Loucy (cell line): ENCODE measurements around the gene MXRA8.

Experiments
- H2AFZ ChIP-seq: fragments of 200-600 bp; sonication (generic); 2 replicates; pipeline ENCODE4 v1.6.0; 2016; ENCODE audit warnings: antibody characterized with exemption, mild to moderate bottlenecking, low read length, moderate library complexity
- H3F3A ChIP-seq: fragments of 200-600 bp; 2 replicates; pipeline ENCODE4 v1.6.0; 2016; ENCODE audit warnings: antibody characterized with exemption, low read depth, mild to moderate bottlenecking
- H3K27me3 ChIP-seq: fragments of 200-600 bp; sonication (generic); 2 replicates; pipeline ENCODE4 v1.6.1; 2014; ENCODE audit warnings: low read length, mild to moderate bottlenecking; ENCODE audit not compliant: insufficient read depth, poor library complexity, severe bottlenecking
- H3K36me3 ChIP-seq: fragments of 200-600 bp; sonication (generic); 2 replicates; pipeline ENCODE4 v1.6.1; 2016; ENCODE audit warnings: low read length; ENCODE audit not compliant: insufficient read depth
- H3K4me1 ChIP-seq: fragments of 200-600 bp; sonication (generic); 2 replicates; pipeline ENCODE4 v1.5.1; 2014; ENCODE audit warnings: low read length, mild to moderate bottlenecking; ENCODE audit not compliant: insufficient read depth, poor library complexity, severe bottlenecking
- H3K4me2 ChIP-seq: fragments of 200-600 bp; sonication (generic); 2 replicates; pipeline ENCODE4 v1.6.0; 2014; ENCODE audit warnings: antibody characterized with exemption, low read length, low read depth, mild to moderate bottlenecking; ENCODE audit not compliant: poor library complexity, severe bottlenecking
- H3K4me3 ChIP-seq: fragments of 200-600 bp; sonication (generic); 2 replicates; pipeline ENCODE4 v1.5.1; 2014; ENCODE audit warnings: low read length, mild to moderate bottlenecking, mixed read lengths; ENCODE audit not compliant: poor library complexity, severe bottlenecking
- H3K79me2 ChIP-seq: fragments of 200-600 bp; sonication (generic); 2 replicates; pipeline ENCODE4 v1.6.1; 2014; ENCODE audit warnings: low read length; ENCODE audit not compliant: insufficient read depth
- H3K9ac ChIP-seq: fragments of 200-600 bp; sonication (generic); 2 replicates; pipeline ENCODE4 v1.6.0; 2014; ENCODE audit warnings: mild to moderate bottlenecking, low read depth, low read length, moderate library complexity; ENCODE audit not compliant: poor library complexity, severe bottlenecking
- H3K9me2 ChIP-seq: fragments of 200-600 bp; sonication (generic); replicated peaks from 2 replicates; pipeline ENCODE4 v1.6.1; 2016; ENCODE audit warnings: low read depth, low read length, mixed read lengths
- H3K9me3 ChIP-seq: fragments of 200-600 bp; sonication (generic); 2 replicates; pipeline ENCODE4 v1.6.1; 2014; ENCODE audit warnings: mild to moderate bottlenecking, antibody characterized with exemption, low read length, low read depth; ENCODE audit not compliant: insufficient read depth
- H4K20me1 ChIP-seq: fragments of 200-600 bp; sonication (generic); 2 replicates; pipeline ENCODE4 v1.6.0; 2014; ENCODE audit warnings: antibody characterized with exemption, low read length, mild to moderate bottlenecking; ENCODE audit not compliant: insufficient read depth, poor library complexity, severe bottlenecking
- EZH2phosphoT487 ChIP-seq: fragments of 200-600 bp; IDR thresholded peaks from 2 replicates; pipeline ENCODE4 v1.6.1; 2018; ENCODE audit warnings: antibody characterized with exemption, mild to moderate bottlenecking, moderate library complexity, borderline replicate concordance
- TF ChIP-seq, protein P1 (sequence below): fragments of 200-600 bp; sonication (generic); conservative IDR thresholded peaks from 2 replicates; pipeline ENCODE4 v1.5.1; 2014; ENCODE audit warnings: mild to moderate bottlenecking, antibody characterized with exemption, low read length

MXRA8 gene

DNA sequence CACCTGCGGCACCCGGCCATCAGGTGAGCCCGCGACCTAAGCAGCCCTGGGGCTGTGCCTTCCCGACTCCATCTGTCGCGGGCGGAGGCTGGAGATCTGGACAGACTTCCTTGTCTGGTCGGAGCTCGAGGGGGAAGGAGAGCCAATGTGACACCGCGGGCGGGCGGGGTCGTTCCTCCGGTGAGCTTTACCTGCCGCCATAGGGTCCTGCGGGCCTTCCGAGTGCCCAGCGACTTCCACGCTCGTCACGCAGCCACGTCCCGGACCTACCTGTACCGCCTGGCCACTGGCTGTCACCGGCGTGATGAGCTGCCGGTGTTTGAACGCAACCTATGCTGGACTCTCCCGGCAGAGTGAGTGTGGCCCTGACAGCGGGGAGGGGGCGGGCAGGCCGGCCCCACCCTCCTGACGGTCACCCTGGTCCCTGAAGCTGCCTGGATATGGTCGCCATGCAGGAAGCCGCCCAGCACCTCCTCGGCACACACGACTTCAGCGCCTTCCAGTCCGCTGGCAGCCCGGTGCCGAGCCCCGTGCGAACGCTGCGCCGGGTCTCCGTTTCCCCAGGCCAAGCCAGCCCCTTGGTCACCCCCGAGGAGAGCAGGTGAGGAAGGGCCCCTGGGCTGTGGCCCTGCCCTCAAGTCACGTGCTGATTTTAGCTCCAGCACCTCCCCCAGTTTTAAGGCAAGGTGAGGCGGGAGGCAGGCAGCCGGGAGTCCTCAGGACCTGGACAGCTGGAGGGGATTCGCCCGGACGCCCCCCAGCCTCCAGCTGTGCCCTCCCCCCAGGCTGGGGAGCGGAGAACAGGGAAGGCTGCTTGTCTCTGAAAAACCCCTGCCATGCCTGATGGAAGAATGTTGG lies 48.9 kb downstream of the MXRA8 start:
- Histone ChIP-seq H3K4me1 (peaks cover 30% of the 10 kb centered on the region), H2AFZ (no peak overlapping the region), H3K9me2 (no peaks in the 10 kb centered on the region), H3K4me2 (peak overlapping the region; percentile 87), H4K20me1 (peaks cover 27% of the 10 kb centered on the region), H3K4me3 (peak overlapping the region; percentile 98), H3K9ac (peak overlapping the region; percentile 96), H3K27me3 (no peaks in the 10 kb centered on the region), H3K79me2 (peaks cover 44% of the 10 kb centered on the region), H3K36me3 (peaks cover 31% of the 10 kb centered on the region; the same call in 1 of the 2 replicates), H3F3A (no peaks in the 10 kb centered on the region; the same call in 1 of the 2 replicates), H3K9me3 (no peaks in the 10 kb centered on the region)
- TF ChIP-seq, protein P1, sequence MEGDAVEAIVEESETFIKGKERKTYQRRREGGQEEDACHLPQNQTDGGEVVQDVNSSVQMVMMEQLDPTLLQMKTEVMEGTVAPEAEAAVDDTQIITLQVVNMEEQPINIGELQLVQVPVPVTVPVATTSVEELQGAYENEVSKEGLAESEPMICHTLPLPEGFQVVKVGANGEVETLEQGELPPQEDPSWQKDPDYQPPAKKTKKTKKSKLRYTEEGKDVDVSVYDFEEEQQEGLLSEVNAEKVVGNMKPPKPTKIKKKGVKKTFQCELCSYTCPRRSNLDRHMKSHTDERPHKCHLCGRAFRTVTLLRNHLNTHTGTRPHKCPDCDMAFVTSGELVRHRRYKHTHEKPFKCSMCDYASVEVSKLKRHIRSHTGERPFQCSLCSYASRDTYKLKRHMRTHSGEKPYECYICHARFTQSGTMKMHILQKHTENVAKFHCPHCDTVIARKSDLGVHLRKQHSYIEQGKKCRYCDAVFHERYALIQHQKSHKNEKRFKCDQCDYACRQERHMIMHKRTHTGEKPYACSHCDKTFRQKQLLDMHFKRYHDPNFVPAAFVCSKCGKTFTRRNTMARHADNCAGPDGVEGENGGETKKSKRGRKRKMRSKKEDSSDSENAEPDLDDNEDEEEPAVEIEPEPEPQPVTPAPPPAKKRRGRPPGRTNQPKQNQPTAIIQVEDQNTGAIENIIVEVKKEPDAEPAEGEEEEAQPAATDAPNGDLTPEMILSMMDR, result no peak
- no peak for TF ChIP-seq EZH2phosphoT487

DNA sequence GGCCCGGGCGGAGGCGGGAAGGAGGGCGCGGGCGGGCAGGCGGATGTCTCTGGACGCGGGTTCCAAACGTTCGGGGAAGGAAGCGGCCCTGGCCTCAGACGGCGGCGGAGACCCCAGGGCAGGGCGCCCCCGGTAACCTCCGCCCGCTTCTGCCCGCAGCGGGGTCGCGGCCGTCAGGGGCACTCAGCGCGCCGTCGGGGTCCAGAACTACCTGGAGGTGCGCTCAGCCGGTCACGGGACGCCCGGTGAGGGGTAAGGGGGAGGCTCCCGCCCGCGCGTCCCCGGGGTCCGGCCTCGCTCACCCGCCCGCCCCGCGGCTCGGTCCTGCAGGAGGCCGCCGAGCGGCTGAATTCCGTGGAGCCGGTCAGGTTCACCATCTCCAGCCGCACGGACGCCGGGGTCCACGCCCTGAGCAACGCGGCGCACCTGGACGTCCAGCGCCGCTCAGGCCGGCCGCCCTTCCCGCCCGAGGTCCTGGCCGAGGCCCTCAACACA lies 49.6 kb downstream of the MXRA8 start:
- no peaks in the 10 kb centered on the region for H3K9me2 ChIP-seq
- H3K36me3 ChIP-seq, result peaks cover 24% of the 10 kb centered on the region; the same call in 1 of the 2 replicates
- H3K4me1 ChIP-seq, result peaks cover 30% of the 10 kb centered on the region
- H3K4me2 ChIP-seq, result peak overlapping the region; percentile 87
- no peaks in the 10 kb centered on the region; the same call in 1 of the 2 replicates for H3F3A ChIP-seq
- no peak for TF ChIP-seq EZH2phosphoT487
- TF ChIP-seq, protein P1, result no peak
- peaks cover 42% of the 10 kb centered on the region for H3K79me2 ChIP-seq
- H4K20me1 ChIP-seq, result peaks cover 29% of the 10 kb centered on the region
- H3K27me3 ChIP-seq, result no peaks in the 10 kb centered on the region
- peak overlapping the region; percentile 96 for H3K9ac ChIP-seq
- peak overlapping the region; percentile 97 for H2AFZ ChIP-seq
- peak overlapping the region; percentile 98 for H3K4me3 ChIP-seq
- no peaks in the 10 kb centered on the region for H3K9me3 ChIP-seq

DNA sequence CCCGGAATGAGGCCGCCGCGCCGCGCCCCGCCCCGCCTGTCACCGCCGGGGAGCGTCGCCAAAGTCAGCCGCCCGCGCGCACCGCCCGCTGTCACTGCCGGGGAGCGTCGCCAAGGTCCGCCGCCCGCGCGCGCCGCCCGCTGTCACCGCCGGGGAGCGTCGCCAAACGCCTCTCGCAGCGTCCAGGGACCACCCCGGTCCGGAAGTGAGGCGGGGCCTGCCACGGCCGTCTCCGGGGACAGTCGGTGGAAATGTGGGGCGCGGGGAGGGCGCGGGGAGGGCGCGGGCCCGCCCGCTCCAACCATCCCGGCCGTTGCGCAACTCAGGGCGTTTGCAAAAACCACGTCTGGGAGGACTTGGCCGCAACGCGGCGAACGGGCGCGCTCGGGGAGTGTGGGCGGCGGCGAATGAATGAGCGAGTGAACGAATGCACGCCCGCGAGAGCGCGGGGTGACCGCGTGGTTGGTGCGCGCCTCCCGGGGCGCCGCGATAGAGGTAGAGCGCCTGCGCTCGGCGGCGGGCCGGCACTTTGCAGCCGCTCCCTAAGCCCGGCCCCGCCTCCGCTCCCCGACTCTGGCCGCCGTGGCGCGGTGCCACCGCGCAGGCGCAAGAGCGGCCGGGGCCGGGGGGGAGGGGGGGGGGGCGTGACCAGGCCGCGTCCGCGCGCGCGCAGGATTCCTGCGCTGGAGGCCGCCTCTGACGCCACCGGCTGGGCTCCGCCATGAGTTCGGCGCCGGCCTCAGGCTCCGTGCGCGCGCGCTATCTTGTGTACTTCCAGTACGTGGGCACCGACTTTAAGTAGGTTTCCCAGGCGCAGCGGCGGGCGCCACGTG lies 50.2 kb downstream of the MXRA8 start, which contains the start of the genes ACAP3 and PUSL1:
ACAP3 (minus strand) TSS at position 8 of the 833 bp plus-strand sequence. CDS start 115 bp downstream, outside the sequence.
PUSL1 (plus strand) TSS at position 675 of the 833 bp plus-strand sequence; CDS start at position 722, 47 bp downstream.
- TF ChIP-seq EZH2phosphoT487, result no peak
- TF ChIP-seq, protein P1, result no peak
- peak within 1 kb of the TSS; percentile 87 for H3K4me2 ChIP-seq
- H3K9me3 ChIP-seq, result no peaks in the 10 kb centered on the region
- H2AFZ ChIP-seq, result peak within 1 kb of the TSS; percentile 99
- no peaks in the 10 kb centered on the region for H3K27me3 ChIP-seq
- H3K79me2 ChIP-seq, result peaks cover 37% of the 10 kb centered on the region
- no peaks in the 10 kb centered on the region for H3K9me2 ChIP-seq
- H3F3A ChIP-seq, result no peaks in the 10 kb centered on the region; the same call in 1 of the 2 replicates
- H4K20me1 ChIP-seq, result peaks cover 33% of the 10 kb centered on the region
- H3K4me1 ChIP-seq, result peaks cover 30% of the 10 kb centered on the region
- peak within 1 kb of the TSS; percentile 96 for H3K9ac ChIP-seq
- H3K4me3 ChIP-seq, result peak within 1 kb of the TSS; percentile 98
- H3K36me3 ChIP-seq, result peaks cover 18% of the 10 kb centered on the region; the same call in 1 of the 2 replicates
